ENCODE data around the gene ENPP1. TPM values are rescaled to one million over a fixed set of nuclear protein-coding genes. Genes with fewer than 3 reads are reported as not detected.

Gene ENPP1
- total and polyA plus RNA-seq, 2 of the 4 experiments (the other 2 are of a cell fraction): 10.9 to 38.9 TPM

DNA sequence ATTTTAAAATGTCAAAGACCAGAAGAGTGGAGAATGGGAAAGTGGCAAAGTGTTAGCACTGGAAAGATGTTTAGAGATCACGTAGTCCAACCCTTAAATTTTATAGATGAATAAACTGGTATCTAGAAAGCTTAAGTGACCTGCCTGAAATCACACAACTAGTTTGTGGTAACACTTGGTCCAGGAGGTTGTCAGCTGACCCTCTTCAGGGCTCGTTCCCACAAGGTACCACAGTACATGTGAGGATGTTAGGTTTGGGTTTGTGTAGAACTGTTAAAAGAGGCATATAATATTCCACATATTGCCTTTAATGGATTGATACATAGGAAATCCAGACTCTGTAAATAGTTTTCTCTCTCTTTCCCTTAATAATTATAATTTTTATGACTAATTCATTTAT lies 39.1 kb downstream of the ENPP1 start:
- no peak overlapping the region for H3K4me3 ChIP-seq (ENCODE audit: insufficient read depth, low read depth, low read length)
- in situ Hi-C loops (cut with MboI; ENCODE audit: low sequenced_read_pairs): no loop called here
- H3K14ac ChIP-seq (replicated peaks; ENCODE audit: low read depth, low read length): no peak overlapping the region
- no peaks in the 10 kb centered on the region for H3K27me3 ChIP-seq (ENCODE audit: control insufficient read depth, insufficient read depth, low read length)
- H2BK120ac ChIP-seq (ENCODE audit: low read depth, low read length): no peak overlapping the region
- H3K23ac ChIP-seq (ENCODE audit: low read depth, low read length): no peak overlapping the region
- no peaks in the 10 kb centered on the region for H3K9me1 ChIP-seq (ENCODE audit: insufficient read depth, low read length)
- dilution Hi-C loops (cut with HindIII; ENCODE audit: low sequenced_read_pairs, unreplicated experiment): no loop called here
- H3K4me2 ChIP-seq (ENCODE audit: low read depth, low read length): no peak overlapping the region
- H3K36me3 ChIP-seq (ENCODE audit: control insufficient read depth, insufficient read depth, low read length): no peaks in the 10 kb centered on the region
- no peak for TF ChIP-seq POLR2A (IDR thresholded peaks at IDR 0.05; ENCODE audit: low read depth, low read length)
- no peak for TF ChIP-seq MAZ (IDR thresholded peaks at IDR 0.05; ENCODE audit: borderline replicate concordance, low read depth, low read length)
- TF ChIP-seq, protein P1, sequence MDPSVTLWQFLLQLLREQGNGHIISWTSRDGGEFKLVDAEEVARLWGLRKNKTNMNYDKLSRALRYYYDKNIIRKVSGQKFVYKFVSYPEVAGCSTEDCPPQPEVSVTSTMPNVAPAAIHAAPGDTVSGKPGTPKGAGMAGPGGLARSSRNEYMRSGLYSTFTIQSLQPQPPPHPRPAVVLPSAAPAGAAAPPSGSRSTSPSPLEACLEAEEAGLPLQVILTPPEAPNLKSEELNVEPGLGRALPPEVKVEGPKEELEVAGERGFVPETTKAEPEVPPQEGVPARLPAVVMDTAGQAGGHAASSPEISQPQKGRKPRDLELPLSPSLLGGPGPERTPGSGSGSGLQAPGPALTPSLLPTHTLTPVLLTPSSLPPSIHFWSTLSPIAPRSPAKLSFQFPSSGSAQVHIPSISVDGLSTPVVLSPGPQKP (IDR thresholded peaks at IDR 0.05; ENCODE audit: borderline replicate concordance, low read depth, low read length): no peak
- TF ChIP-seq CEBPB (IDR thresholded peaks at IDR 0.05; ENCODE audit: low read depth, low read length): no peak
- TF ChIP-seq RAD21 (IDR thresholded peaks at IDR 0.05; ENCODE audit: low read length): no peak
- no peak for TF ChIP-seq MAFK (IDR thresholded peaks at IDR 0.05; ENCODE audit: low read depth, low read length)
- TF ChIP-seq BHLHE40 (IDR thresholded peaks at IDR 0.05; ENCODE audit: low read depth, low read length): no peak
- TF ChIP-seq, protein P2, sequence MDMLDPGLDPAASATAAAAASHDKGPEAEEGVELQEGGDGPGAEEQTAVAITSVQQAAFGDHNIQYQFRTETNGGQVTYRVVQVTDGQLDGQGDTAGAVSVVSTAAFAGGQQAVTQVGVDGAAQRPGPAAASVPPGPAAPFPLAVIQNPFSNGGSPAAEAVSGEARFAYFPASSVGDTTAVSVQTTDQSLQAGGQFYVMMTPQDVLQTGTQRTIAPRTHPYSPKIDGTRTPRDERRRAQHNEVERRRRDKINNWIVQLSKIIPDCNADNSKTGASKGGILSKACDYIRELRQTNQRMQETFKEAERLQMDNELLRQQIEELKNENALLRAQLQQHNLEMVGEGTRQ (IDR thresholded peaks at IDR 0.05; ENCODE audit: low read depth, low read length): no peak
- no peak for TF ChIP-seq SMC3 (IDR thresholded peaks at IDR 0.05; ENCODE audit: low read depth, low read length)
- no peak for TF ChIP-seq FOS (IDR thresholded peaks at IDR 0.05; ENCODE audit: low read depth, low read length)
- H2AFZ ChIP-seq (replicated peaks; ENCODE audit: low read length, poor library complexity): no peak overlapping the region
- no peak overlapping the region for H4K5ac ChIP-seq (ENCODE audit: low read depth, low read length)
- H3K9me3 ChIP-seq (ENCODE audit: control insufficient read depth, insufficient read depth, low read length): no peaks in the 10 kb centered on the region; the same call in 1 of the 2 replicates
- no peak overlapping the region for H2BK20ac ChIP-seq (ENCODE audit: low read depth, low read length)
- H4K20me1 ChIP-seq (ENCODE audit: insufficient read depth, low read length): no peaks in the 10 kb centered on the region
- peaks cover 0 to 8% of the 10 kb centered on the region in 2 experiments; a peak in 1 of 4 replicates for H3K79me1 ChIP-seq (ENCODE audit: low read depth in 1 of 2, low read length in 2 of 2)
- DNase-seq (no peak), ATAC-seq (ENCODE audit: low read depth) (no peak)
- no peak overlapping the region; the same call in 2 of the 3 replicates for H2BK15ac ChIP-seq (ENCODE audit: low read depth, low read length)
- CTCF ChIA-PET: no interaction called here
- H2AK5ac ChIP-seq (ENCODE audit: low read depth, low read length): no peak overlapping the region
- no peak overlapping the region for H3K27ac ChIP-seq (ENCODE audit: insufficient read depth, low read length)
- no peak overlapping the region for H3K9ac ChIP-seq (ENCODE audit: low read depth, low read length)
- no peak overlapping the region for H4K8ac ChIP-seq (ENCODE audit: low read depth in 2 of 2, low read length in 2 of 2)
- POLR2A ChIA-PET (ENCODE audit: unreplicated experiment): no interaction called here
- peaks cover 3% of the 10 kb centered on the region for H3K4me1 ChIP-seq (ENCODE audit: control insufficient read depth, insufficient read depth, low read length)
- no peak overlapping the region for H4K91ac ChIP-seq (ENCODE audit: insufficient read depth, low read depth, low read length)
- H2AK9ac ChIP-seq (replicated peaks; ENCODE audit: low read depth, low read length, poor library complexity): no peak overlapping the region
- WGBS, 2 experiments (ENCODE audit: extremely low coverage in 2 of 2, insufficient read length in 1 of 2): no CpG with 5 or more reads among the region's 2 CpGs
- intact Hi-C loops (cut with micrococcal nuclease): no loop called here
- BruUV-seq (replicated peaks): no TSS peak
- H3K18ac ChIP-seq (ENCODE audit: low read depth, low read length): no peak overlapping the region
- H3K4ac ChIP-seq (ENCODE audit: low read depth, low read length): no peak overlapping the region
- no peak overlapping the region for H2BK5ac ChIP-seq (ENCODE audit: low read depth, low read length, poor library complexity, severe bottlenecking)
- H3K56ac ChIP-seq (ENCODE audit: extremely low read depth, insufficient read depth, low read length): no peak overlapping the region

Data from IMR-90 (cell line).